Transverse colon (tissue), 4 donors: ENCODE data around the gene CKB. TPM values are rescaled to one million over a fixed set of nuclear protein-coding genes. Genes with fewer than 3 reads are reported as not detected.

ENCODE experiments used
- DNase-seq: peaks from one replicate; pipeline ENCODE4 v3.0.0-alpha.2; 2019
- H3K27ac ChIP-seq, 4 donors: fragments of 200-600 bp; sonication (generic); 2 replicates each; pipeline ENCODE4 v1.5.1; 2016 to 2018; ENCODE audit warnings: inconsistent platforms in 4 of 4
- H3K27me3 ChIP-seq: fragments of 200-600 bp; sonication (generic); 2 replicates; pipeline ENCODE4 v1.5.1; 2017; ENCODE audit warnings: inconsistent platforms
- H3K36me3 ChIP-seq, 4 donors: fragments of 200-600 bp; sonication (generic); 2 replicates each; pipeline ENCODE4 v1.5.1; 2017 to 2019; ENCODE audit warnings: inconsistent platforms in 4 of 4
- H3K4me1 ChIP-seq, 4 donors: fragments of 200-600 bp; sonication (generic); 2 replicates each; pipeline ENCODE4 v1.5.1; 2017 to 2020; ENCODE audit warnings: inconsistent platforms in 4 of 4
- H3K4me3 ChIP-seq, 4 donors: fragments of 200-600 bp; sonication (generic); 1 replicate in 1 of 4; 2 replicates in 3 of 4; pipeline versions ENCODE4 v1.5.1 to v1.6.1; 2017 to 2019; ENCODE audit warnings: inconsistent platforms in 4 of 4
- H3K9me3 ChIP-seq, 2 donors: fragments of 200-600 bp; sonication (generic); 2 replicates each; pipeline ENCODE4 v1.5.1; 2017 to 2019; ENCODE audit warnings: inconsistent platforms in 2 of 2
- CTCF ChIP-seq, 5 experiments: fragments of 200-600 bp in 3 of 5; fragments of 450-650 bp in 2 of 5; sonication (generic) in 3 of 5; IDR thresholded peaks; 1 replicate in 2 of 5; 2 replicates in 3 of 5; pipeline ENCODE4 v1.5.1; 2016 to 2017; ENCODE audit warnings: antibody characterized with exemption in 5 of 5, inconsistent platforms in 3 of 5, mild to moderate bottlenecking in 2 of 5, moderate library complexity in 1 of 5
- EP300 ChIP-seq: sonication (generic); formaldehyde crosslinking; IDR thresholded peaks from one replicate; pipeline ENCODE4 v1.6.1; 2017; ENCODE audit warnings: antibody characterized with exemption, low read depth
- POLR2A ChIP-seq: fragments of 450-650 bp; IDR thresholded peaks from one replicate; pipeline ENCODE4 v1.6.1; 2016; ENCODE audit warnings: antibody characterized with exemption, mild to moderate bottlenecking, moderate library complexity
- POLR2AphosphoS5 ChIP-seq, 3 donors: sonication (generic); formaldehyde crosslinking; IDR thresholded peaks; one replicate each; pipeline ENCODE4 v1.6.1; 2016; ENCODE audit warnings: antibody characterized with exemption in 3 of 3
- WGBS, 2 donors: methylation state at CpG; one replicate each; pipeline ENCODE4 v1.1.5; 2018; ENCODE audit warnings: low coverage in 1 of 2; 5-methylcytosine and 5-hydroxymethylcytosine counted together
- in situ Hi-C, 4 donors: fragments of 200-750 bp; cut with MboI; loops; one replicate each; pipeline versions ENCODE4 v1.15.0 to v1.15.1; 2017; ENCODE audit warnings: low sequenced_read_pairs in 3 of 4, low pct_ligation_motif_present in 1 of 4, low pct_unique_long_range_greater_than_20kb in 1 of 4
- intact Hi-C: fragments of 100-400 bp; cut with DNase I; formaldehyde crosslinking; loops from one replicate; pipeline ENCODE4 v1.15.1; 2023; ENCODE audit warnings: low total_unique reads
- total RNA-seq, 4 donors: library from RNA; depleted of rRNA; stranded (reverse); fragments of >200 nt; gene quantifications; one replicate each; pipeline ENCODE4 v1.1.0, GENCODE V29; 2016

CKB gene
- total RNA-seq, 4 donors from 2014 or later, result 504 to 5,877 (median 3,263) TPM

GRCh38 chr14:103537175-103537990 is 14.8 kb upstream of the CKB start:
- Histone ChIP-seq H3K9me3 (no peaks in the 10 kb centered on the region), H3K36me3 (no peaks in the 10 kb centered on the region), H3K27ac (peak overlapping the region; percentile 59 to 94 (median 86)), H3K4me1 (peaks cover 42 to 76% (median 58%) of the 10 kb centered on the region in 4 donors), H3K27me3 (no peaks in the 10 kb centered on the region), H3K4me3 (no peak overlapping the region)
- in situ Hi-C loops (no loop called here), intact Hi-C loops (no loop called here)
- no peak for DNase-seq
- TF ChIP-seq POLR2AphosphoS5 (IDR thresholded peaks at IDR 0.05), result no peak
- TF ChIP-seq EP300, result no peak
- 20 to 67% methylated on average over 2 to 14 of the region's 18 CpGs for WGBS, 2 donors

- H3K4me1 ChIP-seq, result peaks cover 35 to 69% (median 52%) of the 10 kb centered on the region in 4 donors
- intact Hi-C loops, result no loop called here
- WGBS, 2 donors, result 82% methylated on average over 9 of the region's 9 CpGs; no CpG with 5 or more reads in 1 of the 2 donors
- in situ Hi-C loops, result no loop called here
- no peaks in the 10 kb centered on the region for H3K36me3 ChIP-seq
- no peaks in the 10 kb centered on the region for H3K27me3 ChIP-seq
- H3K9me3 ChIP-seq, result no peaks in the 10 kb centered on the region
- H3K4me3 ChIP-seq, result no peak overlapping the region
- DNase-seq, result no peak
- peak overlapping the region in 3 of 4 donors; percentile 85 to 94 (median 86) for H3K27ac ChIP-seq
- TF ChIP-seq POLR2A, result no peak
- TF ChIP-seq POLR2AphosphoS5 (IDR thresholded peaks at IDR 0.05), result no peak
- no peak for TF ChIP-seq EP300
Observed at GRCh38 chr14:103536693-103537092, 14.1 kb upstream of the CKB start.

GRCh38 chr14:103535891-103536565 is 13.4 kb upstream of the CKB start:
- no peak for TF ChIP-seq POLR2AphosphoS5 (IDR thresholded peaks at IDR 0.05)
- TF ChIP-seq EP300, result no peak
- no peak for TF ChIP-seq POLR2A
- no peak for TF ChIP-seq CTCF (IDR thresholded peaks at IDR 0.05)
- no peaks in the 10 kb centered on the region for H3K36me3 ChIP-seq
- H3K4me1 ChIP-seq, result peaks cover 28 to 64% (median 47%) of the 10 kb centered on the region in 4 donors
- peak overlapping the region; percentile 66 to 94 (median 86) for H3K27ac ChIP-seq
- H3K9me3 ChIP-seq, result no peaks in the 10 kb centered on the region
- DNase-seq, result no peak
- WGBS, 2 donors, result 78% methylated on average over 11 of the region's 11 CpGs; no CpG with 5 or more reads in 1 of the 2 donors
- in situ Hi-C loops (no loop called here), intact Hi-C loops (no loop called here)
- no peaks in the 10 kb centered on the region for H3K27me3 ChIP-seq
- no peak overlapping the region for H3K4me3 ChIP-seq

GRCh38 chr14:103535081-103535890 is 12.7 kb upstream of the CKB start:
- Histone ChIP-seq H3K27me3 (no peaks in the 10 kb centered on the region), H3K4me3 (no peak overlapping the region), H3K36me3 (no peaks in the 10 kb centered on the region), H3K4me1 (peaks cover 26 to 64% (median 44%) of the 10 kb centered on the region in 4 donors), H3K9me3 (no peaks in the 10 kb centered on the region), H3K27ac (peak overlapping the region; percentile 66 to 94 (median 86))
- in situ Hi-C loops (no loop called here), intact Hi-C loops (no loop called here)
- TF ChIP-seq POLR2A (no peak), POLR2AphosphoS5 (IDR thresholded peaks at IDR 0.05) (no peak), CTCF (IDR thresholded peaks at IDR 0.05) (no peak), EP300 (no peak)
- WGBS, 2 donors, result 87% methylated on average over 20 of the region's 21 CpGs; no CpG with 5 or more reads in 1 of the 2 donors
- no peak for DNase-seq
